HG03575 (cell line): ENCODE results near the gene NTS.
A peak's percentile ranks its signal among the peaks of the same experiment; 100 is the strongest.

ENCODE experiments used
- ATAC-seq: cut with Tn5 transposase; IDR thresholded peaks from one replicate; pipeline ENCODE4 v1.9.1; 2021; ENCODE audit not compliant: unreplicated experiment, insufficient number of reproducible peaks, low FRiP score; ENCODE audit errors: extremely low read depth

Gene NTS

GRCh38 chr12:85874031-85874461 is at the start of gene NTS:
TSS of gene NTS (plus strand) at chr12:85874295. CDS start at chr12:85874404, 109 bp downstream.
- peak; percentile 57 for ATAC-seq

- ATAC-seq: no peak
Measured at GRCh38 chr12:85825746-85826145, 48.3 kb upstream of the NTS start.

GRCh38 chr12:85828576-85828975 is 45.5 kb upstream of the NTS start:
- no peak for ATAC-seq

- ATAC-seq: no peak
Measured at GRCh38 chr12:85829391-85829790, 44.7 kb upstream of the NTS start.

- ATAC-seq: no peak
Measured at GRCh38 chr12:85831327-85831990, 42.6 kb upstream of the NTS start.

GRCh38 chr12:85833579-85833978 is 40.5 kb upstream of the NTS start:
- no peak for ATAC-seq

- ATAC-seq: no peak
Measured at GRCh38 chr12:85834378-85834777, 39.7 kb upstream of the NTS start.

- no peak for ATAC-seq
Measured at GRCh38 chr12:85835426-85836196, 38.5 kb upstream of the NTS start.

- ATAC-seq: no peak
Measured at GRCh38 chr12:85836197-85837090, 37.7 kb upstream of the NTS start, which contains the start of gene RASSF9. TSS of gene RASSF9 (minus strand) at chr12:85836409. CDS start at chr12:85836201, 208 bp downstream.

- ATAC-seq: no peak
Measured at GRCh38 chr12:85843606-85844310, 30.3 kb upstream of the NTS start.

- no peak for ATAC-seq
Measured at GRCh38 chr12:85849344-85849743, 24.8 kb upstream of the NTS start.

GRCh38 chr12:85855305-85855704 is 18.8 kb upstream of the NTS start:
- ATAC-seq: no peak

- ATAC-seq: no peak
Measured at GRCh38 chr12:85856966-85857365, 17.1 kb upstream of the NTS start.

GRCh38 chr12:85865890-85866289 is 8.2 kb upstream of the NTS start:
- ATAC-seq: no peak

GRCh38 chr12:85866986-85867776 is 6.9 kb upstream of the NTS start:
- ATAC-seq: peak; percentile 92

- peak; percentile 67 for ATAC-seq
Measured at GRCh38 chr12:85872497-85873091, 1.5 kb upstream of the NTS start.

GRCh38 chr12:85877459-85877858 is 3.4 kb downstream of the NTS start:
- no peak for ATAC-seq

- no peak for ATAC-seq
Measured at GRCh38 chr12:85883763-85884162, 9.7 kb downstream of the NTS start.
